H1 (cell line): ENCODE measurements around the gene LCN9. TPM values are rescaled to one million over a fixed set of nuclear protein-coding genes. Genes with fewer than 3 reads are reported as not detected.

Experiments used
- CTCF ChIA-PET: fragments of 300-600 bp; sonication (Branson Sonifier 250); formaldehyde crosslinking; loops from one replicate; lab custom pipeline; 2021; ENCODE audit not compliant: partially characterized antibody; lab: Charles Lee
- POLR2A ChIA-PET: fragments of 300-600 bp; sonication (Branson Sonifier 250); formaldehyde crosslinking; loops from one replicate; lab custom pipeline; 2021; ENCODE audit warnings: inconsistent platforms; ENCODE audit not compliant: partially characterized antibody; lab: Charles Lee
- DNase-seq, 2 experiments: peaks; one replicate each; pipeline versions ENCODE4 v3.0.0 to v3.0.0-alpha.2; 2010 to 2022; ENCODE audit warnings: low spot score in 2 of 2, low read depth in 1 of 2, mixed read lengths in 1 of 2
- FAIRE-seq: peaks from 2 replicates; lab custom pipeline; 2011; peaks lifted over from hg19 to GRCh38; lab: Jason Lieb, UNC
- H2AFZ ChIP-seq: 2 replicates; pipeline ENCODE4 v1.8.1; 2012; ENCODE audit warnings: low read length, inconsistent platforms
- H2AK5ac ChIP-seq: 2 replicates; pipeline ENCODE4 v1.6.1; 2013; ENCODE audit warnings: low read depth, low read length
- H2BK120ac ChIP-seq: replicated peaks from 2 replicates; pipeline ENCODE3; 2013; ENCODE audit warnings: low read depth, low read length, inconsistent platforms
- H2BK12ac ChIP-seq: 2 replicates; pipeline ENCODE4 v1.6.1; 2013; ENCODE audit warnings: low read depth, low read length
- H2BK15ac ChIP-seq: 2 replicates; pipeline ENCODE4 v1.6.1; 2013; ENCODE audit warnings: low read length
- H2BK20ac ChIP-seq: 2 replicates; pipeline ENCODE4 v1.6.1; 2013; ENCODE audit warnings: low read length
- H2BK5ac ChIP-seq: 2 replicates; pipeline ENCODE4 v1.6.1; 2013; ENCODE audit warnings: low read depth, low read length
- H3K14ac ChIP-seq: 2 replicates; pipeline ENCODE4 v1.6.1; 2013; ENCODE audit warnings: inconsistent platforms; ENCODE audit not compliant: insufficient read length
- H3K18ac ChIP-seq: 2 replicates; pipeline ENCODE4 v1.6.1; 2013; ENCODE audit warnings: low read length; ENCODE audit errors: extremely low read depth
- H3K23ac ChIP-seq: 2 replicates; pipeline ENCODE4 v1.6.1; 2013; ENCODE audit warnings: inconsistent platforms; ENCODE audit not compliant: insufficient read length
- H3K23me2 ChIP-seq: 2 replicates; pipeline ENCODE4 v1.6.1; 2013; ENCODE audit warnings: low read depth, low read length
- H3K27ac ChIP-seq: 2 replicates; pipeline ENCODE4 v1.6.1; 2011; ENCODE audit warnings: low read depth, low read length, inconsistent platforms
- H3K27me3 ChIP-seq, 4 experiments: replicated peaks in 1 of 4; 1 replicate in 1 of 4; 2 replicates in 3 of 4; pipeline versions ENCODE4 v1.6.1 to v1.8.1; 2011 to 2013; ENCODE audit warnings: low read length in 3 of 4, mild to moderate bottlenecking in 3 of 4, inconsistent platforms in 2 of 4, mixed read lengths in 2 of 4, moderate library complexity in 1 of 4; ENCODE audit not compliant: control insufficient read depth in 3 of 4, insufficient read depth in 3 of 4; ENCODE audit errors: extremely low read depth in 1 of 4
- H3K36me3 ChIP-seq, 4 experiments: 2 replicates each; pipeline versions ENCODE4 v1.6.1 to v1.8.1; 2011 to 2013; ENCODE audit warnings: mild to moderate bottlenecking in 4 of 4, low read length in 3 of 4, moderate library complexity in 2 of 4, control low read depth in 1 of 4, inconsistent platforms in 1 of 4; ENCODE audit not compliant: insufficient read depth in 4 of 4, control insufficient read depth in 2 of 4
- H3K4ac ChIP-seq: replicated peaks from 2 replicates; pipeline ENCODE3; 2013; ENCODE audit warnings: low read length, low read depth, mixed read lengths, inconsistent platforms; ENCODE audit not compliant: insufficient read length
- H3K4me1 ChIP-seq, 4 experiments: replicated peaks in 1 of 4; 1 replicate in 1 of 4; 2 replicates in 3 of 4; pipeline versions ENCODE4 v1.6.1 to v1.8.1; 2011 to 2013; ENCODE audit warnings: low read length in 3 of 4, inconsistent platforms in 2 of 4, mixed read lengths in 1 of 4; ENCODE audit not compliant: insufficient read depth in 4 of 4, control insufficient read depth in 3 of 4
- H3K4me2 ChIP-seq, 2 experiments: 2 replicates each; pipeline versions ENCODE4 v1.6.1 to v1.8.1; 2011 to 2013; ENCODE audit warnings: low read depth in 2 of 2, low read length in 2 of 2, control low read depth in 1 of 2, inconsistent platforms in 1 of 2, mild to moderate bottlenecking in 1 of 2; ENCODE audit not compliant: insufficient read depth in 1 of 2
- H3K4me3 ChIP-seq, 4 experiments: fragments of 200-600, 300-600 bp in 1 of 4; sonication (generic), shearing (Covaris generic), sonication (Bioruptor Twin) in 1 of 4; 2 replicates each; pipeline versions ENCODE4 v1.5.1 to v1.8.1; 2011 to 2016; ENCODE audit warnings: low read length in 4 of 4, low read depth in 3 of 4, control low read depth in 2 of 4, inconsistent platforms in 2 of 4, mild to moderate bottlenecking in 2 of 4, mixed read lengths in 1 of 4, moderate library complexity in 1 of 4; ENCODE audit not compliant: insufficient read depth in 2 of 4; ENCODE audit errors: extremely low read depth in 1 of 4
- H3K56ac ChIP-seq: replicated peaks from 2 replicates; pipeline ENCODE3; 2013; ENCODE audit warnings: low read depth, mild to moderate bottlenecking, mixed read lengths, low read length, inconsistent platforms; ENCODE audit not compliant: insufficient read length
- H3K79me1 ChIP-seq: 2 replicates; pipeline ENCODE4 v1.6.1; 2013; ENCODE audit warnings: low read depth, low read length, control low read depth
- H3K79me2 ChIP-seq, 2 experiments: 2 replicates each; pipeline versions ENCODE4 v1.6.1 to v1.8.1; 2012 to 2013; ENCODE audit warnings: low read length in 2 of 2, mild to moderate bottlenecking in 2 of 2, inconsistent platforms in 1 of 2; ENCODE audit not compliant: insufficient read depth in 2 of 2, control insufficient read depth in 1 of 2
- H3K9ac ChIP-seq, 4 experiments: replicated peaks in 1 of 4; 1 replicate in 1 of 4; 2 replicates in 3 of 4; pipeline versions ENCODE4 v1.6.1 to v1.8.1; 2011 to 2013; ENCODE audit warnings: low read depth in 3 of 4, low read length in 3 of 4, control low read depth in 2 of 4, mild to moderate bottlenecking in 2 of 4, moderate library complexity in 2 of 4, inconsistent platforms in 1 of 4; ENCODE audit errors: extremely low read depth in 1 of 4
- H3K9me3 ChIP-seq, 2 experiments: 2 replicates each; pipeline versions ENCODE4 v1.6.1 to v1.8.1; 2012 to 2013; ENCODE audit warnings: mild to moderate bottlenecking in 2 of 2, moderate library complexity in 2 of 2, control low read depth in 1 of 2, inconsistent platforms in 1 of 2, low read depth in 1 of 2, low read length in 1 of 2, mixed read lengths in 1 of 2; ENCODE audit not compliant: insufficient read depth in 2 of 2
- H4K20me1 ChIP-seq, 2 experiments: replicated peaks in 1 of 2; 2 replicates each; pipeline versions ENCODE3 to v1.8.1; 2011 to 2013; ENCODE audit warnings: inconsistent platforms in 2 of 2, low read length in 2 of 2, mild to moderate bottlenecking in 1 of 2; ENCODE audit not compliant: insufficient read depth in 2 of 2, control insufficient read depth in 1 of 2
- H4K5ac ChIP-seq: 2 replicates; pipeline ENCODE4 v1.6.1; 2013; ENCODE audit warnings: low read length, low read depth, mixed read lengths, inconsistent platforms; ENCODE audit not compliant: insufficient read length
- H4K8ac ChIP-seq: 2 replicates; pipeline ENCODE4 v1.8.0; 2013; ENCODE audit warnings: mild to moderate bottlenecking, moderate library complexity, low read length, inconsistent platforms; ENCODE audit not compliant: insufficient read depth; ENCODE audit errors: extremely low read depth
- H4K91ac ChIP-seq: replicated peaks from 2 replicates; pipeline ENCODE3; 2013; ENCODE audit warnings: low read length, mixed read lengths, inconsistent platforms; ENCODE audit not compliant: insufficient read length
- CHD1 ChIP-seq: IDR thresholded peaks from 2 replicates; pipeline ENCODE4 v1.6.1; 2012; ENCODE audit warnings: low read depth, low read length, improper control_type of control experiment
- CREB1 ChIP-seq: IDR thresholded peaks from 2 replicates; pipeline ENCODE4 v1.6.1; 2012; ENCODE audit warnings: inconsistent platforms
- EP300 ChIP-seq, 2 experiments: IDR thresholded peaks; 1 replicate in 1 of 2; 2 replicates in 1 of 2; pipeline ENCODE4 v1.6.1; 2011 to 2012; ENCODE audit warnings: low read depth in 2 of 2, low read length in 2 of 2, mild to moderate bottlenecking in 2 of 2, borderline replicate concordance in 1 of 2, inconsistent platforms in 1 of 2, moderate library complexity in 1 of 2
- EZH2 ChIP-seq: fragments of 200-600 bp; sonication (generic); IDR thresholded peaks from 2 replicates; pipeline ENCODE4 v1.7.1; 2012; ENCODE audit warnings: low read depth, mild to moderate bottlenecking, moderate library complexity, low read length, inconsistent platforms; ENCODE audit not compliant: severe bottlenecking
- FOSL1 ChIP-seq: IDR thresholded peaks from 2 replicates; pipeline ENCODE4 v1.6.1; 2011; ENCODE audit warnings: mild to moderate bottlenecking, low read depth, low read length, moderate library complexity; ENCODE audit not compliant: insufficient read depth
- MAX ChIP-seq: IDR thresholded peaks from 2 replicates; pipeline ENCODE4 v1.6.1; 2012; ENCODE audit warnings: inconsistent platforms
- PHF8 ChIP-seq: fragments of 200-600 bp; sonication (generic); conservative IDR thresholded peaks from 2 replicates; pipeline ENCODE4 v1.7.1; 2012; ENCODE audit warnings: low read depth, mild to moderate bottlenecking, inconsistent platforms, low read length, moderate library complexity
- RAD21 ChIP-seq, 2 experiments: IDR thresholded peaks in 1 of 2; conservative IDR thresholded peaks in 1 of 2; 2 replicates each; pipeline ENCODE4 v1.6.1; 2011; ENCODE audit warnings: low read depth in 2 of 2, low read length in 2 of 2, improper control_type of control experiment in 1 of 2, inconsistent platforms in 1 of 2, mild to moderate bottlenecking in 1 of 2, moderate library complexity in 1 of 2
- RBBP5 ChIP-seq: IDR thresholded peaks from 2 replicates; pipeline ENCODE4 v1.7.1; 2012; ENCODE audit warnings: low read depth, mild to moderate bottlenecking, inconsistent platforms, low read length, moderate library complexity, borderline replicate concordance
- RNF2 ChIP-seq: fragments of 200-900, 300-1000 bp; sonication (generic); IDR thresholded peaks from 2 replicates; pipeline ENCODE4 v1.7.1; 2016; ENCODE audit warnings: borderline replicate concordance, low read depth, mild to moderate bottlenecking, antibody characterized with exemption, low read length; ENCODE audit not compliant: poor library complexity, severe bottlenecking; ENCODE audit errors: missing control alignments
- SUZ12 ChIP-seq: fragments of 200-600 bp; sonication (generic); IDR thresholded peaks from 2 replicates; pipeline ENCODE4 v1.6.1; 2012; ENCODE audit warnings: mild to moderate bottlenecking, inconsistent platforms, low read length, moderate library complexity, mixed read lengths
- TCF12 ChIP-seq: IDR thresholded peaks from 2 replicates; pipeline ENCODE4 v1.6.1; 2011; ENCODE audit warnings: low read depth, mild to moderate bottlenecking, low read length
- WGBS, 2 experiments: shearing (Covaris generic) in 1 of 2; methylation state at CpG; one replicate each; pipeline versions ENCODE4 v1.1.6 to v1.1.7; 2013 to 2015; ENCODE audit warnings: low lambda C conversion rate in 2 of 2, mixed read lengths in 2 of 2, inconsistent platforms in 1 of 2, low coverage in 1 of 2, missing lambda C conversion rate in 1 of 2; ENCODE audit not compliant: insufficient replicate concordance in 2 of 2, insufficient coverage in 1 of 2, insufficient read length in 1 of 2; ENCODE audit errors: extremely low coverage in 1 of 2, missing lambda C conversion rate in 1 of 2; 5-methylcytosine and 5-hydroxymethylcytosine counted together
- polyA plus RNA-seq, 7 experiments: library from polyadenylated mRNA; depleted of rRNA in 3 of 7; stranded (reverse) in 5 of 7; unstranded in 2 of 7; fragments of >200 nt in 5 of 7; fragments of 200-250 nt in 2 of 7; gene quantifications; 1 replicate in 5 of 7; 2 replicates in 1 of 7; 4 replicates in 1 of 7; pipeline versions ENCODE4 v1.2.1 to v1.2.3, GENCODE V29; 2011 to 2013; ENCODE audit warnings: missing spikeins in 2 of 7, mixed read lengths in 2 of 7
- total RNA-seq: library from RNA; stranded (reverse); fragmentation: NEBNext Ultra II Directional; extraction: Animal tissue kit (Norgen Biotek cat#: 25700); gene quantifications from 2 replicates; pipeline ENCODE4 v1.2.1, GENCODE V29; 2021

LCN9 gene
- total and polyA plus RNA-seq, 2 of the 8 experiments (the other 6 are each of a cell fraction or from before 2014, with no cell fraction given): 2.3 to 3.1 TPM

GRCh38 chr9:135624282-135624681 lies 38.8 kb upstream of the LCN9 start:
- no peak overlapping the region for H2BK12ac ChIP-seq
- H3K14ac ChIP-seq: no peak overlapping the region
- no peak overlapping the region for H3K4ac ChIP-seq
- WGBS, 2 experiments: 88% methylated on average over 11 of the region's 14 CpGs; no CpG with 5 or more reads in 1 of the 2 experiments
- H3K23me2 ChIP-seq: no peaks in the 10 kb centered on the region
- H2BK20ac ChIP-seq: no peak overlapping the region
- ChIA-PET POLR2A (interaction anchor here (1.4 kb wide), 1 partner anchor 13 kb away, joined by 4 read pairs; no protein-coding TSS in a partner anchor), CTCF (interaction anchor here (0.6 to 0.9 kb wide), 2 partner anchors 21 to 581 kb away, joined by 3 to 4 read pairs; no protein-coding TSS in a partner anchor)
- H3K4me2 ChIP-seq: no peak overlapping the region
- H3K4me1 ChIP-seq: no peaks in the 10 kb centered on the region
- no peak overlapping the region for H3K9ac ChIP-seq
- no peaks in the 10 kb centered on the region for H3K36me3 ChIP-seq
- H3K79me1 ChIP-seq: no peaks in the 10 kb centered on the region
- H2AK5ac ChIP-seq: no peak overlapping the region
- H4K20me1 ChIP-seq: no peaks in the 10 kb centered on the region
- FAIRE-seq (no peak), DNase-seq (no peak)
- no peaks in the 10 kb centered on the region for H3K79me2 ChIP-seq
- no peak overlapping the region for H4K5ac ChIP-seq
- H3K9me3 ChIP-seq: peaks cover 0 to 10% of the 10 kb centered on the region in 2 experiments; a peak in 2 of 4 replicates
- no peak overlapping the region for H2BK15ac ChIP-seq
- H4K91ac ChIP-seq: no peak overlapping the region
- H2BK120ac ChIP-seq: no peak overlapping the region
- no peak overlapping the region for H3K56ac ChIP-seq
- H2AFZ ChIP-seq: no peak overlapping the region
- no peak overlapping the region for H3K18ac ChIP-seq
- H3K27me3 ChIP-seq: no peaks in the 10 kb centered on the region; a peak in 1 of 7 replicates
- H3K23ac ChIP-seq: no peak overlapping the region
- no peak overlapping the region for H3K27ac ChIP-seq
- no peak overlapping the region for H2BK5ac ChIP-seq
- no peak overlapping the region for H3K4me3 ChIP-seq
- H4K8ac ChIP-seq: no peak overlapping the region
- TF ChIP-seq MAX (no peak), CHD1 (no peak), EP300 (IDR thresholded peaks at IDR 0.05; ENCODE audit: borderline replicate concordance in 1 of 2, low read depth in 2 of 2, low read length in 2 of 2) (no peak), RAD21 (IDR thresholded peaks at IDR 0.05 in 1 of 2, conservative IDR thresholded peaks at IDR 0.05 in 1 of 2; ENCODE audit: low read depth in 2 of 2, low read length in 2 of 2) (no peak), EZH2 (no peak), RBBP5 (no peak), SUZ12 (no peak), CREB1 (no peak), PHF8 (no peak), TCF12 (no peak), RNF2 (no peak), FOSL1 (no peak)
